Psoas muscle (tissue), 8 donors: ENCODE results near the gene FZD10. TPM values are rescaled to one million over a fixed set of nuclear protein-coding genes. Genes with fewer than 3 reads are reported as not detected.

ENCODE experiments used
- ATAC-seq, 4 donors: fragments of 200-7000 bp; cut with Tn5 transposase; one replicate each; pipeline ENCODE4 v1.9.1; 2020; ENCODE audit warnings: moderate library complexity in 3 of 4, mild to moderate bottlenecking in 2 of 4
- DNase-seq, 2 donors: peaks; one replicate each; pipeline ENCODE4 v3.0.0-alpha.2; 2020
- H3K27ac ChIP-seq: fragments of 200-600 bp; one replicate; pipeline ENCODE4 v1.8.0; 2022
- H3K27me3 ChIP-seq, 3 donors: fragments of 200-600 bp in 1 of 3; one replicate each; pipeline versions ENCODE4 v1.6.1 to v1.8.0; 2013 to 2022; ENCODE audit warnings: low read length in 2 of 3, mild to moderate bottlenecking in 2 of 3, moderate library complexity in 1 of 3; ENCODE audit not compliant: insufficient read depth in 3 of 3
- H3K36me3 ChIP-seq, 2 donors: fragments of 200-600 bp in 1 of 2; one replicate each; pipeline versions ENCODE4 v1.6.1 to v1.8.0; 2013 to 2022; ENCODE audit warnings: low read depth in 1 of 2, mild to moderate bottlenecking in 1 of 2, moderate library complexity in 1 of 2; ENCODE audit not compliant: insufficient read depth in 1 of 2
- H3K4me1 ChIP-seq: fragments of 200-600 bp; one replicate; pipeline ENCODE4 v1.8.0; 2022
- H3K4me3 ChIP-seq: fragments of 200-600 bp; one replicate; pipeline ENCODE4 v1.8.0; 2022; ENCODE audit warnings: mild to moderate bottlenecking
- H3K9me3 ChIP-seq: fragments of 200-600 bp; one replicate; pipeline ENCODE4 v1.8.0; 2022
- WGBS, 3 donors: extraction: QIAGEN DNeasy Blood & Tissue Kit; methylation state at CpG; one replicate each; pipeline versions ENCODE4 v1.1.6 to v1.1.7; 2013; 5-methylcytosine and 5-hydroxymethylcytosine counted together
- intact Hi-C, 2 donors: fragments of 100-400 bp; cut with DNase I; formaldehyde crosslinking; loops; one replicate each; pipeline versions ENCODE4 v1.11.0 to v1.14.2; 2022
- polyA plus RNA-seq, 3 donors: library from polyadenylated mRNA; stranded (reverse); fragments of 200-250 nt; gene quantifications; one replicate each; pipeline ENCODE4 v1.2.3, GENCODE V29; 2013
- total RNA-seq, 4 donors: library from RNA; stranded (reverse); fragmentation: NEBNext Ultra II Directional in 2 of 4; extraction: Animal tissue kit (Norgen Biotek cat#: 25700) in 2 of 4; gene quantifications; one replicate each; pipeline versions ENCODE4 v1.2.1 to v1.2.4, GENCODE V29; 2021 to 2023
- TF ChIP-seq, protein P1 (sequence below): fragments of 200-600 bp; IDR thresholded peaks from one replicate; pipeline ENCODE4 v1.8.0; 2022; ENCODE audit warnings: antibody characterized with exemption
- donor health status: healthy with polysubstance abuse.
- donor health status: DM: no; HTN: no; CAD: no; lungs with moderate emphysema.
- donor health status: Bipolar disorder and iron deficiency.
- donor health status: healthy.
- donor health status: DM: yes; HTN: yes; CAD: no.
- donor health status: DM: no; HTN: no; CAD: no.
- donor health status: DM: no; HTN: no; CAD: no.
- donor health status: DM: yes; HTN: yes; CAD: no.

Gene FZD10
- total and polyA plus RNA-seq, 7 donors = 0.17 to 0.68 (median 0.26) TPM

DNA sequence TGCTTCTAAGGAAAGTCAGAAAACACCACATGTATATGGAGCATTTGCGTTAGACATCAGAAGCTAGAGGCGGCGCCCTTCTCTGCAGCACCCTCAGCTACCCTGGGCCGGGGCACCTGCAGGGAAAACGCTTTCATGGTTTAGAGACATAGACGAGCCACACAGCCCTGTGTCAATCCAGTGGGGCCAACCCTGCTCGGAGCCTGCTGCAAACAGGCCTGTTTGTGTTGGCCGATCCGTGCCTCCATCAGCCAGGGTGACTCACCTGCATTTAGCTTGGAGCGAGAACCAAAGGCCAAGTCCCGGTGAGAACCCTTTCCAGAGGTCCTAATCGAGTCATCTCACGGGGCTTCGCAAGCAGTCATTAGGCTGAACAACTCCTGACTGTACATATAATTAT is 19.5 kb upstream of the FZD10 start:
- Histone ChIP-seq H3K9me3 (no peaks in the 10 kb centered on the region), H3K27me3 (no peaks in the 10 kb centered on the region), H3K4me3 (no peak overlapping the region), H3K4me1 (no peaks in the 10 kb centered on the region), H3K27ac (no peak overlapping the region), H3K36me3 (no peaks in the 10 kb centered on the region)
- DNase-seq (peak in 1 of 2 donors; percentile 24), ATAC-seq (no peak)
- TF ChIP-seq, protein P1, sequence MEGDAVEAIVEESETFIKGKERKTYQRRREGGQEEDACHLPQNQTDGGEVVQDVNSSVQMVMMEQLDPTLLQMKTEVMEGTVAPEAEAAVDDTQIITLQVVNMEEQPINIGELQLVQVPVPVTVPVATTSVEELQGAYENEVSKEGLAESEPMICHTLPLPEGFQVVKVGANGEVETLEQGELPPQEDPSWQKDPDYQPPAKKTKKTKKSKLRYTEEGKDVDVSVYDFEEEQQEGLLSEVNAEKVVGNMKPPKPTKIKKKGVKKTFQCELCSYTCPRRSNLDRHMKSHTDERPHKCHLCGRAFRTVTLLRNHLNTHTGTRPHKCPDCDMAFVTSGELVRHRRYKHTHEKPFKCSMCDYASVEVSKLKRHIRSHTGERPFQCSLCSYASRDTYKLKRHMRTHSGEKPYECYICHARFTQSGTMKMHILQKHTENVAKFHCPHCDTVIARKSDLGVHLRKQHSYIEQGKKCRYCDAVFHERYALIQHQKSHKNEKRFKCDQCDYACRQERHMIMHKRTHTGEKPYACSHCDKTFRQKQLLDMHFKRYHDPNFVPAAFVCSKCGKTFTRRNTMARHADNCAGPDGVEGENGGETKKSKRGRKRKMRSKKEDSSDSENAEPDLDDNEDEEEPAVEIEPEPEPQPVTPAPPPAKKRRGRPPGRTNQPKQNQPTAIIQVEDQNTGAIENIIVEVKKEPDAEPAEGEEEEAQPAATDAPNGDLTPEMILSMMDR = no peak
- WGBS, 3 donors = 70 to 83% (median 79%) methylated on average over 14 of the region's 14 CpGs
- intact Hi-C loops = no loop called here

DNA sequence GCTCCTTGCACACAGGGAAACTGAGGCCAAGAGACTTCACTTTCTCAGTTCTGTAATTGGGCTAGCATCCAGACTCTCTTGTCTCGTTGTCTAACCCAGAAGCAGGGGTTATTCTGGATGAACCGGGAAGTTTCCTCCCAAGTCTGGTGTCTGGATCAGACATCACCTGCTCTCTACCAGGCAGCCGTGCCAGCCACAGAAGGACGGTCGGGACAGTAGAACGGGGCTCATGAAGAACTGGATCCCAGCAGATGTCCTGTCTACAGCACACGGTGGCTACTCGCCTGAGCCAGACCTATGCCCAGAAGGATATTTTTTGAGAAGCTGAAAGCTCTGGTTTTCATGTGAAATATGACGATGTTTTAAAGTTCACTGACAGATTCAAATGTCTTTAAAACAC is 19.1 kb upstream of the FZD10 start:
- DNase-seq (no peak), ATAC-seq (no peak)
- H3K36me3 ChIP-seq = no peaks in the 10 kb centered on the region
- no peaks in the 10 kb centered on the region for H3K27me3 ChIP-seq
- no peak overlapping the region for H3K4me3 ChIP-seq
- intact Hi-C loops = no loop called here
- no peaks in the 10 kb centered on the region for H3K9me3 ChIP-seq
- 32 to 59% (median 34%) methylated on average over 9 of the region's 9 CpGs for WGBS, 3 donors
- TF ChIP-seq, protein P1 = no peak
- H3K27ac ChIP-seq = no peak overlapping the region
- no peaks in the 10 kb centered on the region for H3K4me1 ChIP-seq

DNA sequence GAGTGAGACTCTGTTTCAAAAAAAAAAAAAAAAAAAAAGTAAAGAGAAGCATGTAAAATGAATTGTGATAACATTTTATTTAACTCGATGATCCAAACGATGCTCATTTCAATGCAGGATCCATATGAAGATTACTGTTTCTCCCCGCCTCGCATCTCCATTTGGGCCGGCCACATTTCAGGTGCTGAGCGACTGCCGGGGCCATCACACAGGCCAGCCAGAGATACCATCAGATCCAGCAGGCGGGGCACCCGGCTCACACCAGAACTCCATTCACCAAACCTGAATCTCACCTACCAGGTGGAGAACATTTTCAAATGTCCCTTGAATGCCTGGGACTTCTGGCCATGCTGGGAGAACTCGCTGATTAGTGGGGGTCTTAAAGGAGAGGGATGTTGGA is 18.0 kb upstream of the FZD10 start:
- Histone ChIP-seq H3K36me3 (no peaks in the 10 kb centered on the region), H3K4me1 (no peaks in the 10 kb centered on the region), H3K27ac (no peak overlapping the region), H3K27me3 (no peaks in the 10 kb centered on the region), H3K9me3 (no peaks in the 10 kb centered on the region), H3K4me3 (no peak overlapping the region)
- WGBS, 3 donors = 88 to 92% (median 92%) methylated on average over 10 of the region's 10 CpGs
- DNase-seq = no peak
- intact Hi-C loops = no loop called here
- no peak for ATAC-seq
- TF ChIP-seq, protein P1 = no peak

DNA sequence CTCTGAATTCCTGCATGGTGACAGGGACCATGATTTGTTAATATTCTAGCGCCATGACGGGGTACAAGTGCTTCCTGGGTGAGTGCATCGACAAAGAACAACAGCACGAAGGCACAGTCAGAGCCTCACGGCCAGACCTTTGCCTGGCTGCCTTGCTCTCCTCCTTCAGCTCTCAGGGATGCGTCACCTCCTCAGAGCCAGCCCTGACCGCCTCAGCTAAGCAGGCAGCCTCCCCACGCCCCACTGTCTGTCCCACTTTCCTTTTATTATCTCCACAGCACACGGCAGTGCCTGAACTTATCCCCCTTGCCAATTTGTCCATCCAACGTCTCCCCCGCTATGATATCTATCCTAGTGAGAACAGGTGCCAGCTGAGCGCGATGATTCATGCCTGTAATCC is 16.5 kb upstream of the FZD10 start:
- Histone ChIP-seq H3K36me3 (no peaks in the 10 kb centered on the region), H3K27ac (no peak overlapping the region), H3K4me3 (no peak overlapping the region), H3K27me3 (no peaks in the 10 kb centered on the region), H3K4me1 (no peaks in the 10 kb centered on the region), H3K9me3 (no peaks in the 10 kb centered on the region)
- DNase-seq (no peak), ATAC-seq (no peak)
- WGBS, 3 donors = 22 to 42% (median 24%) methylated on average over 13 of the region's 13 CpGs
- TF ChIP-seq, protein P1 = no peak
- intact Hi-C loops = no loop called here

DNA sequence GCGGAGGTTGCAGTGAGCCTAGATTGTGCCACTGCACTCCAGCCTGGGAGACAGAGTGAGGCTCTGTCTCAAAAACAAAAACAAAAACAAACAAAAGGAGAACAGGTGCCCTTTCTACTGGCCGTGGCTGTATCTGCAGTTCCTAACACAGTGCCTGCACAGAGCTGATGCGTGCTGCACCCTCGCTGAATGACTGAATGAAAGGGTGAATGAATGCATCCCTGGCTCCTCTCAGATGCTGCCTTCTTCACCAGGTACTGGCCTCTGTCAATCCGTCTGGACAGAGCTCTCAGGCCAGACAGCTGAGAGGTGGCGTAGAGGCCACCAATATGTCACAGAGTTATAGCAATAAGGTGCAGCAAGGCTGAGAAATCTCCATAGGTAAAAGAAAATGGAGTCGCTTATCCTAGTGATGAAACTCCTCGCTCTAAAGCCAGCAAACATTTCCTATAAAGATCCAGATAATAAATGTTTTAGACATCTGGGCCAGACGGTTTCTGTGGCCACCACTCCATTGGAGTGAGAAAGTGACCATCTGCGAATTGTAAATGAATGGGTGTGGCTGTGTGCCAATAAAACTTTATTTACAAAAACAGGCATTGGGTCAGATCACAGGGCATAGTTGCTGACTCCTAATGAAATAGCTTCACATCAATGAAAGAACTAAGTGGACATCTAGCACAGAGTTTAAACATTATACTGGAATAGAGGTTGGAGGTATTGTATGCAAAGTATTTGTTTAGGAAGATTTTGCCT is 15.9 kb upstream of the FZD10 start:
- TF ChIP-seq, protein P1 = no peak
- H3K36me3 ChIP-seq = no peaks in the 10 kb centered on the region
- no peak overlapping the region for H3K4me3 ChIP-seq
- no peak overlapping the region for H3K27ac ChIP-seq
- no peaks in the 10 kb centered on the region for H3K27me3 ChIP-seq
- no peaks in the 10 kb centered on the region for H3K4me1 ChIP-seq
- intact Hi-C loops = no loop called here
- ATAC-seq = no peak
- no peaks in the 10 kb centered on the region for H3K9me3 ChIP-seq
- WGBS, 3 donors = 46 to 62% (median 53%) methylated on average over 10 of the region's 10 CpGs
- no peak for DNase-seq
